Measurements from ENCODE around the gene RERE.

Gene RERE

GRCh38 chr1:8667869-8668594 lies 149.4 kb downstream of the RERE start:
- DNase-seq (ENCODE audit: low read depth in 2 of 2), result no peak

GRCh38 chr1:8666389-8667167 lies 150.9 kb downstream of the RERE start:
- DNase-seq (ENCODE audit: low read depth in 2 of 2), result no peak

GRCh38 chr1:8665833-8666232 lies 151.6 kb downstream of the RERE start:
- DNase-seq (ENCODE audit: low read depth in 2 of 2), result no peak

GRCh38 chr1:8664887-8665286 lies 152.6 kb downstream of the RERE start:
- no peak for DNase-seq (ENCODE audit: low read depth in 2 of 2)

GRCh38 chr1:8663915-8664329 lies 153.5 kb downstream of the RERE start:
- no peak for DNase-seq (ENCODE audit: low read depth in 2 of 2)

GRCh38 chr1:8663090-8663802 lies 154.2 kb downstream of the RERE start:
- DNase-seq (ENCODE audit: low read depth in 2 of 2), result no peak

- DNase-seq (ENCODE audit: low read depth in 2 of 2), result no peak
These were observed 154.9 kb downstream of the RERE start for GRCh38 chr1:8662380-8663072.

- DNase-seq (ENCODE audit: low read depth in 2 of 2), result peak; percentile 75 to 79
These were observed 156.0 kb downstream of the RERE start for GRCh38 chr1:8661185-8662110.

GRCh38 chr1:8660411-8660828 lies 157.0 kb downstream of the RERE start:
- DNase-seq (ENCODE audit: low read depth in 2 of 2), result peak; percentile 78 to 79

- no peak for DNase-seq (ENCODE audit: low read depth in 2 of 2)
These were observed 157.8 kb downstream of the RERE start for GRCh38 chr1:8659593-8659992.

- no peak for DNase-seq (ENCODE audit: low read depth in 2 of 2)
These were observed 163.6 kb downstream of the RERE start for GRCh38 chr1:8653878-8654277.

- DNase-seq (ENCODE audit: low read depth in 2 of 2), result no peak
These were observed 164.9 kb downstream of the RERE start for GRCh38 chr1:8652467-8653046.

- no peak for DNase-seq (ENCODE audit: low read depth in 2 of 2)
These were observed 165.5 kb downstream of the RERE start for GRCh38 chr1:8651962-8652361.

GRCh38 chr1:8651236-8651890 lies 166.1 kb downstream of the RERE start:
- DNase-seq (ENCODE audit: low read depth in 2 of 2), result no peak

GRCh38 chr1:8649875-8650274 lies 167.6 kb downstream of the RERE start:
- no peak for DNase-seq (ENCODE audit: low read depth in 2 of 2)

GRCh38 chr1:8649027-8649426 lies 168.4 kb downstream of the RERE start:
- DNase-seq (ENCODE audit: low read depth in 2 of 2), result no peak

- no peak for DNase-seq (ENCODE audit: low read depth in 2 of 2)
These were observed 170.4 kb downstream of the RERE start for GRCh38 chr1:8646996-8647395.

GRCh38 chr1:8646189-8646588 lies 171.3 kb downstream of the RERE start:
- DNase-seq (ENCODE audit: low read depth in 2 of 2), result no peak

GRCh38 chr1:8643542-8644536 lies 173.6 kb downstream of the RERE start:
- DNase-seq (ENCODE audit: low read depth in 2 of 2), result no peak
